Prostate gland (tissue), 2 donors: ENCODE results near the gene NUMA1. TPM values are rescaled to one million over a fixed set of nuclear protein-coding genes. Genes with fewer than 3 reads are reported as not detected.
A peak's percentile ranks its signal among the peaks of the same experiment; 100 is the strongest.

Experiments used
- DNase-seq: peaks from one replicate; pipeline ENCODE4 v3.0.0-alpha.2; 2019; ENCODE audit warnings: low spot score
- H3K27ac ChIP-seq, 2 donors: fragments of 200-600 bp; sonication (generic); 2 replicates each; pipeline ENCODE4 v1.5.1; 2017 to 2019
- H3K27me3 ChIP-seq: fragments of 200-600 bp; sonication (generic); replicated peaks from 2 replicates; pipeline ENCODE4 v1.5.1; 2019; ENCODE audit not compliant: insufficient read depth
- H3K36me3 ChIP-seq, 2 donors: fragments of 200-600 bp; sonication (generic); 1 replicate in 1 of 2; 2 replicates in 1 of 2; pipeline versions ENCODE4 v1.5.1 to v1.8.1; 2017 to 2019
- H3K4me1 ChIP-seq: fragments of 200-600 bp; sonication (generic); replicated peaks from 2 replicates; pipeline ENCODE4 v1.5.1; 2019
- H3K4me3 ChIP-seq, 2 donors: fragments of 200-600 bp; sonication (generic); 2 replicates each; pipeline ENCODE4 v1.5.1; 2017 to 2019
- H3K9me3 ChIP-seq: fragments of 200-600 bp; sonication (generic); 2 replicates; pipeline ENCODE4 v1.5.1; 2017
- POLR2A ChIP-seq: fragments of 450-650 bp; IDR thresholded peaks from one replicate; pipeline ENCODE4 v1.6.1; 2016; ENCODE audit warnings: antibody characterized with exemption, mild to moderate bottlenecking
- POLR2AphosphoS5 ChIP-seq: sonication (generic); formaldehyde crosslinking; IDR thresholded peaks from one replicate; pipeline ENCODE4 v1.6.1; 2017; ENCODE audit warnings: antibody characterized with exemption
- WGBS: methylation state at CpG from one replicate; pipeline ENCODE4 v1.1.5; 2018; 5-methylcytosine and 5-hydroxymethylcytosine counted together
- intact Hi-C: fragments of 100-400 bp; cut with DNase I; formaldehyde crosslinking; loops from one replicate; pipeline ENCODE4 v1.14.2; 2022
- total RNA-seq, 2 donors: library from RNA; depleted of rRNA; stranded (reverse); fragments of >200 nt; gene quantifications; one replicate each; pipeline ENCODE4 v1.1.0, GENCODE V29; 2016
- TF ChIP-seq, protein P1 (sequence below), 4 experiments: fragments of 200-600 bp in 2 of 4; fragments of 450-650 bp in 2 of 4; sonication (generic) in 2 of 4; IDR thresholded peaks; 1 replicate in 3 of 4; 2 replicates in 1 of 4; pipeline ENCODE4 v1.5.1; 2016 to 2019; ENCODE audit warnings: antibody characterized with exemption in 4 of 4, mild to moderate bottlenecking in 2 of 4, moderate library complexity in 2 of 4

The NUMA1 gene
- total RNA-seq, 2 donors from 2014 or later: 623 to 712 TPM

GRCh38 chr11:72066855-72067254, 13.5 kb downstream of the NUMA1 start:
- intact Hi-C loops: no loop called here
- Histone ChIP-seq H3K9me3 (no peaks in the 10 kb centered on the region), H3K27ac (peak overlapping the region; percentile 69 to 70), H3K27me3 (no peaks in the 10 kb centered on the region), H3K4me3 (no peak overlapping the region), H3K4me1 (peaks cover 30% of the 10 kb centered on the region), H3K36me3 (no peaks in the 10 kb centered on the region)
- TF ChIP-seq, protein P1, sequence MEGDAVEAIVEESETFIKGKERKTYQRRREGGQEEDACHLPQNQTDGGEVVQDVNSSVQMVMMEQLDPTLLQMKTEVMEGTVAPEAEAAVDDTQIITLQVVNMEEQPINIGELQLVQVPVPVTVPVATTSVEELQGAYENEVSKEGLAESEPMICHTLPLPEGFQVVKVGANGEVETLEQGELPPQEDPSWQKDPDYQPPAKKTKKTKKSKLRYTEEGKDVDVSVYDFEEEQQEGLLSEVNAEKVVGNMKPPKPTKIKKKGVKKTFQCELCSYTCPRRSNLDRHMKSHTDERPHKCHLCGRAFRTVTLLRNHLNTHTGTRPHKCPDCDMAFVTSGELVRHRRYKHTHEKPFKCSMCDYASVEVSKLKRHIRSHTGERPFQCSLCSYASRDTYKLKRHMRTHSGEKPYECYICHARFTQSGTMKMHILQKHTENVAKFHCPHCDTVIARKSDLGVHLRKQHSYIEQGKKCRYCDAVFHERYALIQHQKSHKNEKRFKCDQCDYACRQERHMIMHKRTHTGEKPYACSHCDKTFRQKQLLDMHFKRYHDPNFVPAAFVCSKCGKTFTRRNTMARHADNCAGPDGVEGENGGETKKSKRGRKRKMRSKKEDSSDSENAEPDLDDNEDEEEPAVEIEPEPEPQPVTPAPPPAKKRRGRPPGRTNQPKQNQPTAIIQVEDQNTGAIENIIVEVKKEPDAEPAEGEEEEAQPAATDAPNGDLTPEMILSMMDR (IDR thresholded peaks at IDR 0.05): no peak
- TF ChIP-seq POLR2A (no peak), POLR2AphosphoS5 (no peak)
- DNase-seq: no peak

GRCh38 chr11:72061739-72062396, 18.5 kb downstream of the NUMA1 start:
- no peaks in the 10 kb centered on the region for H3K9me3 ChIP-seq
- no peaks in the 10 kb centered on the region for H3K36me3 ChIP-seq
- no peaks in the 10 kb centered on the region for H3K27me3 ChIP-seq
- 89% methylated on average over 5 of the region's 5 CpGs for WGBS
- H3K27ac ChIP-seq: no peak overlapping the region
- H3K4me3 ChIP-seq: no peak overlapping the region
- intact Hi-C loops: no loop called here
- peaks cover 6% of the 10 kb centered on the region for H3K4me1 ChIP-seq
- no peak for DNase-seq
- TF ChIP-seq POLR2AphosphoS5 (no peak), POLR2A (no peak)
- TF ChIP-seq, protein P1 (IDR thresholded peaks at IDR 0.05): no peak

DNA sequence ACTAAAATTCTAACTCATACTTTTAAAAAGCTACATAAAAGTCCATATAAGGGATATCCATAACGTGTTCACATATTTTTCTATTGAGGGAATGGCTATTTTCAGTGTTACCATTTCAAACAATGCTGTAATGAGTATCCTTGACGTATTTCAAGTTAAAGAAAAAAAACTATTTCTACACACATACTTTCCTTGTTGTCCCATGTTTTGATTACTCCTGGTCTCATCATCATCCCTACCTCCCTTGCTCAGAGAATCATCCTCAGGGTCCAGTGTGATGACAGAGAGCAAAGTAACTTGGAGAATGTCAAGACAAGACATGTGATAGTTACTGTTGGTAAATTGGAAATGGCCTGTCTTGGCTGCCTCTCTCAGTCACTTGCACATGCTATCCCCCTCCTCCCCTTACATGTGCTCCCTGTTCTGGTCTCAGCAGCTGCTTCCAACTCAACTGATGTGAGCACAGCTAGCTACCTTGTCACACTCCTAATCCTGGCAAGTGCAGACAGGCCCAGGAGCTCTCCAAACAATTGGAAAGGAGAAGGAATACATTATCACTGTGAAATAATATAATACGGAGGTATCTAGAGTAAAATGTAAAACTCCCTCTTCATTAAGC, 21.8 kb downstream of the NUMA1 start:
- WGBS: 38% methylated on average over 3 of the region's 3 CpGs
- DNase-seq: no peak
- no peaks in the 10 kb centered on the region for H3K9me3 ChIP-seq
- H3K27ac ChIP-seq: peak overlapping the region in 1 of 2 donors; percentile 18
- intact Hi-C loops: no loop called here
- no peak overlapping the region for H3K4me3 ChIP-seq
- TF ChIP-seq POLR2AphosphoS5 (no peak), POLR2A (no peak)
- TF ChIP-seq, protein P1 (IDR thresholded peaks at IDR 0.05): no peak
- no peaks in the 10 kb centered on the region for H3K27me3 ChIP-seq
- H3K36me3 ChIP-seq: no peaks in the 10 kb centered on the region
- no peaks in the 10 kb centered on the region for H3K4me1 ChIP-seq

GRCh38 chr11:72048766-72049460, 31.4 kb downstream of the NUMA1 start:
- no peaks in the 10 kb centered on the region for H3K36me3 ChIP-seq
- peak overlapping the region; percentile 31 to 56 for H3K27ac ChIP-seq
- no peaks in the 10 kb centered on the region for H3K9me3 ChIP-seq
- H3K4me3 ChIP-seq: no peak overlapping the region
- intact Hi-C loops: no loop called here
- no peak for DNase-seq
- no peaks in the 10 kb centered on the region for H3K27me3 ChIP-seq
- no peaks in the 10 kb centered on the region for H3K4me1 ChIP-seq
- TF ChIP-seq POLR2AphosphoS5 (no peak), POLR2A (no peak)
- TF ChIP-seq, protein P1 (IDR thresholded peaks at IDR 0.05): no peak
- 73% methylated on average over 3 of the region's 3 CpGs for WGBS
